Neural cell (in vitro differentiated cells): ENCODE data around the gene DGKQ. TPM values are rescaled to one million over a fixed set of nuclear protein-coding genes. Genes with fewer than 3 reads are reported as not detected.

Source experiments
- H2AFZ ChIP-seq: fragments of 200-600, 300-800 bp; sonication (generic), shearing (Covaris generic); 2 replicates; pipeline ENCODE4 v1.6.0; 2014; ENCODE audit warnings: low read depth, mild to moderate bottlenecking, antibody characterized with exemption, low read length, moderate library complexity
- H3F3A ChIP-seq: fragments of 200-600 bp; shearing (Covaris generic); 2 replicates; pipeline ENCODE4 v1.6.1; 2016; ENCODE audit warnings: mild to moderate bottlenecking, moderate library complexity, mixed read lengths, antibody characterized with exemption, low read length; ENCODE audit not compliant: insufficient read depth, poor library complexity, severe bottlenecking
- H3K27ac ChIP-seq: fragments of 200-600, 300-800 bp; sonication (generic), shearing (Covaris generic); 2 replicates; pipeline ENCODE4 v1.5.1; 2014; ENCODE audit warnings: mild to moderate bottlenecking, low read length, moderate library complexity
- H3K27me3 ChIP-seq: fragments of 300-800, 200-600 bp; sonication (generic), shearing (Covaris generic); 2 replicates; pipeline ENCODE4 v1.6.0; 2014; ENCODE audit warnings: mild to moderate bottlenecking, low read depth, low read length, moderate library complexity; ENCODE audit not compliant: insufficient read depth
- H3K36me3 ChIP-seq: fragments of 300-800, 200-600 bp; sonication (generic), shearing (Covaris generic); 2 replicates; pipeline ENCODE4 v1.5.1; 2014; ENCODE audit warnings: mild to moderate bottlenecking, antibody characterized with exemption, low read length, moderate library complexity; ENCODE audit not compliant: insufficient read depth
- H3K4me2 ChIP-seq: fragments of 300-800, 200-600 bp; sonication (generic), shearing (Covaris generic); 2 replicates; pipeline ENCODE4 v1.6.0; 2014; ENCODE audit warnings: mild to moderate bottlenecking, low read length
- H3K4me3 ChIP-seq: fragments of 300-800, 200-600 bp; sonication (generic), shearing (Covaris generic); 2 replicates; pipeline ENCODE4 v1.5.1; 2014; ENCODE audit warnings: mild to moderate bottlenecking, low read length, moderate library complexity
- H3K79me2 ChIP-seq: fragments of 200-600 bp; shearing (Covaris generic); replicated peaks from 2 replicates; pipeline ENCODE4 v1.6.0; 2014; ENCODE audit warnings: mild to moderate bottlenecking, low read length, moderate library complexity; ENCODE audit not compliant: insufficient read depth
- H3K9ac ChIP-seq: fragments of 300-800, 200-600 bp; sonication (generic), shearing (Covaris generic); 2 replicates; pipeline ENCODE4 v1.6.1; 2016; ENCODE audit warnings: mild to moderate bottlenecking, low read length, mixed read lengths
- H3K9me2 ChIP-seq: fragments of 200-600 bp; shearing (Covaris generic); 2 replicates; pipeline ENCODE4 v1.6.1; 2016; ENCODE audit warnings: mild to moderate bottlenecking, low read length, mixed read lengths; ENCODE audit not compliant: insufficient read depth
- H3K9me3 ChIP-seq: fragments of 200-600, 300-800 bp; sonication (generic), shearing (Covaris generic); 2 replicates; pipeline ENCODE4 v1.6.1; 2016; ENCODE audit warnings: mild to moderate bottlenecking, mixed run types, low read length, moderate library complexity, mixed read lengths
- H4K20me1 ChIP-seq: fragments of 200-600 bp; shearing (Covaris generic); 2 replicates; pipeline ENCODE4 v1.6.1; 2016; ENCODE audit warnings: mild to moderate bottlenecking, mixed run types; ENCODE audit not compliant: insufficient read depth
- CTCF ChIP-seq: fragments of 450-650 bp; IDR thresholded peaks from 2 replicates; pipeline ENCODE4 v1.5.1; 2014; ENCODE audit warnings: antibody characterized with exemption, mild to moderate bottlenecking, moderate library complexity; ENCODE audit not compliant: poor library complexity, severe bottlenecking
- EP300 ChIP-seq: fragments of 450-650 bp; conservative IDR thresholded peaks from 2 replicates; pipeline ENCODE4 v1.6.1; 2014; ENCODE audit warnings: antibody characterized with exemption, mild to moderate bottlenecking, moderate library complexity; ENCODE audit not compliant: poor library complexity, severe bottlenecking
- EZH2 ChIP-seq: fragments of 200-600, 300-800 bp; shearing (Covaris generic), sonication (generic); IDR thresholded peaks from 2 replicates; pipeline ENCODE4 v1.6.1; 2014; ENCODE audit warnings: antibody characterized with exemption, low read length, borderline replicate concordance, mild to moderate bottlenecking; ENCODE audit not compliant: insufficient read depth, poor library complexity, severe bottlenecking
- MXI1 ChIP-seq: fragments of 450-650 bp; conservative IDR thresholded peaks from 2 replicates; pipeline ENCODE4 v1.6.1; 2014; ENCODE audit warnings: antibody characterized with exemption, mild to moderate bottlenecking; ENCODE audit not compliant: poor library complexity, severe bottlenecking
- POLR2AphosphoS5 ChIP-seq: IDR thresholded peaks from 2 replicates; pipeline ENCODE4 v1.6.1; 2012
- RAD21 ChIP-seq: fragments of 450-650 bp; conservative IDR thresholded peaks from 2 replicates; pipeline ENCODE4 v1.6.1; 2014; ENCODE audit warnings: antibody characterized with exemption, mild to moderate bottlenecking, moderate library complexity
- REST ChIP-seq: IDR thresholded peaks from 2 replicates; pipeline ENCODE4 v1.6.1; 2012; ENCODE audit warnings: borderline replicate concordance
- SMC3 ChIP-seq: fragments of 450-650 bp; conservative IDR thresholded peaks from 2 replicates; pipeline ENCODE4 v1.6.1; 2014; ENCODE audit warnings: antibody characterized with exemption, mild to moderate bottlenecking, moderate library complexity; ENCODE audit not compliant: poor library complexity
- TAF1 ChIP-seq: IDR thresholded peaks from 2 replicates; pipeline ENCODE4 v1.6.1; 2012; ENCODE audit warnings: low read depth
- polyA plus RNA-seq: library from polyadenylated mRNA; depleted of rRNA; stranded (reverse); fragments of >200 nt; gene quantifications from 2 replicates; pipeline ENCODE4 v1.2.3, GENCODE V29; 2014

Gene DGKQ
- polyA plus RNA-seq, 1 donor from 2014 or later = 32.4 TPM

GRCh38 chr4:925171-925570 is 48.2 kb downstream of the DGKQ start:
- no peaks in the 10 kb centered on the region for H4K20me1 ChIP-seq
- TF ChIP-seq MXI1 = no peak
- no peak for TF ChIP-seq CTCF
- TF ChIP-seq EP300 = no peak
- no peak for TF ChIP-seq SMC3
- no peak for TF ChIP-seq POLR2AphosphoS5
- no peak for TF ChIP-seq RAD21
- TF ChIP-seq TAF1 = no peak
- TF ChIP-seq REST = no peak
- no peak for TF ChIP-seq EZH2
- H3F3A ChIP-seq = no peaks in the 10 kb centered on the region
- no peak overlapping the region for H3K9ac ChIP-seq
- H3K79me2 ChIP-seq = peaks cover 33% of the 10 kb centered on the region
- H3K4me3 ChIP-seq = no peak overlapping the region
- no peaks in the 10 kb centered on the region for H3K9me3 ChIP-seq
- no peaks in the 10 kb centered on the region for H3K9me2 ChIP-seq
- no peak overlapping the region for H2AFZ ChIP-seq
- H3K4me2 ChIP-seq = no peak overlapping the region
- no peaks in the 10 kb centered on the region for H3K36me3 ChIP-seq
- no peak overlapping the region for H3K27ac ChIP-seq
- no peaks in the 10 kb centered on the region for H3K27me3 ChIP-seq

GRCh38 chr4:924107-925096 is 49.0 kb downstream of the DGKQ start:
- Histone ChIP-seq H3K9me2 (no peaks in the 10 kb centered on the region), H3K4me2 (no peak overlapping the region), H3K27me3 (no peaks in the 10 kb centered on the region), H3K9me3 (no peaks in the 10 kb centered on the region), H3K36me3 (no peaks in the 10 kb centered on the region), H3K27ac (no peak overlapping the region), H3F3A (no peaks in the 10 kb centered on the region), H3K9ac (no peak overlapping the region), H3K79me2 (peaks cover 28% of the 10 kb centered on the region), H4K20me1 (no peaks in the 10 kb centered on the region), H3K4me3 (no peak overlapping the region), H2AFZ (no peak overlapping the region)
- TF ChIP-seq CTCF = no peak
- TF ChIP-seq EZH2 = no peak
- TF ChIP-seq RAD21 = no peak
- no peak for TF ChIP-seq MXI1
- TF ChIP-seq REST = no peak
- TF ChIP-seq POLR2AphosphoS5 = no peak
- no peak for TF ChIP-seq TAF1
- TF ChIP-seq EP300 = no peak
- no peak for TF ChIP-seq SMC3
